ENCODE results near the gene GLMP.
A peak's percentile ranks its signal among the peaks of the same experiment; 100 is the strongest.
"Not testable (repeated sequence)": the region's sequence is repeated elsewhere in the genome, so short reads cannot be mapped to it uniquely, and the experiment has no call there.

GLMP gene

DNA sequence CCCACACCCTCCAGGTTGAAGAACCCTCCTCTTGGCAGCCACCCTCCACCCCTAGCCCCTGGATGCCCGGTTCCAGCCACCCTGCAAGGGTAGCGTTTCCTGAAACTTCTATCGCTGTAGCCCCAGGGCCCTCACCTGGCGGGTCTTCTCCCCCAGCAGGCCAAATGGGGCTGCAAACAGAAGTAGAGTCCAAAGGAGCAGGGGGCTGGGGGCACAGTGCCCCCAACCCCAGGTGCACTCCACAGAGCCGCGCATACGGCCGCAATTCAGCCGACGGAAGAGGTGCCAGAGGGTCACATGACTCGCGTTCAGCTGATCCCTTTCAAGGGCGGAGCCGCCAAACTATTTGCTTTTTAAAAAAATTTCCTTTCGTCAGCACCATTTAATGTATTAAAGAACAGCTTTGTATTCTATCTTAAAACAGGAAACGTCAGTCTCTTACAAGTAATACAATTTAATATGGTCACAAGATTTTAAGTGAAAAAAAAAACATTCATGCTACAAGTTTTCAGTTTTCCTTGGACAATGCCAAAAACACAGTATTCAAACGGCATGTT, at the start of gene GLMP:
TSS of gene GLMP (minus strand) at position 289 of the 557 bp plus-strand sequence. CDS start at position 255, 34 bp downstream.
- Histone ChIP-seq H3K4me3 (ENCODE audit: low read length) (peak within 1 kb of the TSS; percentile 91), H3K27ac (ENCODE audit: low read depth, low read length) (peak within 1 kb of the TSS; percentile 67), H3K9ac (ENCODE audit: low read length) (peak within 1 kb of the TSS; percentile 88), H3K4me1 (ENCODE audit: control insufficient read depth, insufficient read depth, low read length) (peaks cover 11% of the 10 kb centered on the region), H3K36me3 (ENCODE audit: control insufficient read depth, insufficient read depth, low read length) (no peaks in the 10 kb centered on the region), H3K27me3 (ENCODE audit: control insufficient read depth, insufficient read depth, low read length) (no peaks in the 10 kb centered on the region)

- Histone ChIP-seq H3K4me3 (ENCODE audit: low read length) (no peak overlapping the region), H3K36me3 (ENCODE audit: control insufficient read depth, insufficient read depth, low read length) (no peaks in the 10 kb centered on the region), H3K27ac (ENCODE audit: low read depth, low read length) (no peak overlapping the region), H3K27me3 (ENCODE audit: control insufficient read depth, insufficient read depth, low read length) (no peaks in the 10 kb centered on the region), H3K4me1 (ENCODE audit: control insufficient read depth, insufficient read depth, low read length) (no peaks in the 10 kb centered on the region), H3K9ac (ENCODE audit: low read length) (no peak overlapping the region)
These were observed 48.9 kb upstream of the GLMP start for GRCh38 chr1:156344409-156344808.

DNA sequence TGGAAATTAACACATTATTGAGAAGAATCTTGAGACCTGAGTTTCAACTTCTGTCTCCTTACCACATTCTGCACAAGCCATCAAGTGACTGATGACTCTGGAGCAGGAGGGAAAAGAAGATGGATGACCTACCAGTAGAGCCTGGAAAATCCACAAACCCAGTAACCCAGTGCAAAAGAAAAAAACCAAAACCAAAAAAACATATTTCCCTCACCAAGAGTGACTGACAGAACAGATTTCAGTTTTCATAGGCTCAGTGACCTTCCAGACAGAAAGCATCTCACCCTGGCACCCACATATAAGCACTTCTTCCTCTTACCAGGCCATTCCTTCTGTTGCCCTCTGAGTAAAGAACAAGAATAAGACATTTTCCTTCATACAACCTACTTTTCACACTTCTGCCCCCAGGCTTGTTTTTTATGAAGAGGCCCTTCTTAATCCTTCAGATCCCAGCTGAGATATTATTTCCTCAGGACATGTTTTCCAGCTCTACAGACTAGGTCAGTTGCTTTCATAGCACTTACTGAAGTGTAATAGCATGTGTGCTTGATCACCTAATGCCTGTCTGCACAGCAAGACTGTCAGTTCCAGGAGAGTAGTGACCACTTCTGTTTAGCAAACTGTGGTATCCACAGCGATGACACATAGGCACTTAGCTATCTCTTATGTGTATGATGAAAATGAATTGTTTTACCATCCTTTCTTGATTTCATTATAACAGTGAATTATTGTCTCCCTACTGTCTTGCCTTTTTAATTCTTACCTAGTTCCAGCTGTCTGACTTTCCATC, 46.9 kb upstream of the GLMP start:
- no peaks in the 10 kb centered on the region for H3K27me3 ChIP-seq (ENCODE audit: control insufficient read depth, insufficient read depth, low read length)
- H3K36me3 ChIP-seq (ENCODE audit: control insufficient read depth, insufficient read depth, low read length): no peaks in the 10 kb centered on the region
- H3K4me3 ChIP-seq (ENCODE audit: low read length): no peak overlapping the region
- H3K27ac ChIP-seq (ENCODE audit: low read depth, low read length): no peak overlapping the region
- no peaks in the 10 kb centered on the region for H3K4me1 ChIP-seq (ENCODE audit: control insufficient read depth, insufficient read depth, low read length)
- no peak overlapping the region for H3K9ac ChIP-seq (ENCODE audit: low read length)

DNA sequence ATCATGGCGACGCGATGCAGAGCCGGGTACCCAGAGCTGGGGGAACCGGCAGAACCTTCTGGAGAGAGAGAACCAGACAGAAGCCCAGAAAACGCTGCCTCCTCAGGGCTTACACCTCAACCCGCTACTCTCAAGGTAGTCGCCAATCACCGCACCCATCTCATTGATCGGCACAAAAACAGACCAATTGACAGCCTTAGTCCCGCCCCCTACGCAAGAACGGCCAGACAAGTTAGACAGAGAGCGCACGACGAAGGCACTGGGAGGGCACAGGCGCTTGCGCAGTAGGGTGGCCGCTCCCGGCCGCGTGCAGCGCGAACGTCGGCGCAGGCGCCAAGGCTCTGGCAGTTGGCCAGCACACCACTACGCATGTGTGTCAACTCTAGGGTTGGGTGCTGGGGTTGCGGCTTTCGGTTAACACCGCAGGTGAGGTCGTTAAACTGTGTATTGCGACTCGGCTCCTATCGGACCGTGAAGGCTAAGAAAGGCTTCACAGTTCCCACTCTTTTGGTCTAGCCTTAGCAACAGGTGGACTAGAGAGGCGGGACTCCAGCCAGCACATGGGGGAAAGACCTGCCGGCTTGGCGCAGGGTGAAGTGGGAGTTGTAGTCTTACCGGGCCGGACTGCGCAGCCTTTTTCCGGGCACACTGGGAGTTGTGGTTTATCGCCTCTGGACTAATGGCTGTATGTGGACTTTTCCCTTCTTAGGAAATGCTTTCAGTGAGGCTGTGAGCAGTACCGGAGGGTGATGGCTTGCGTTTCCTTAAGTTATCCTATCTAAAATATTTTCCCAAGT, 42.9 kb upstream of the GLMP start, which contains the start of the genes CCT3 and TSACC:
TSS of gene CCT3 (minus strand) at position 113 of the 797 bp plus-strand sequence. CDS start at position 5, 108 bp downstream.
TSS of gene TSACC (plus strand) at position 347 of the 797 bp plus-strand sequence. CDS start 1,232 bp downstream, outside the sequence.
- Histone ChIP-seq H3K36me3 (ENCODE audit: control insufficient read depth, insufficient read depth, low read length) (peaks cover 7% of the 10 kb centered on the region), H3K27ac (ENCODE audit: low read depth, low read length) (peak within 1 kb of the TSS; percentile 74), H3K4me3 (ENCODE audit: low read length) (peak within 1 kb of the TSS; percentile 100), H3K4me1 (ENCODE audit: control insufficient read depth, insufficient read depth, low read length) (peaks cover 8% of the 10 kb centered on the region), H3K9ac (ENCODE audit: low read length) (peak within 1 kb of the TSS; percentile 82), H3K27me3 (ENCODE audit: control insufficient read depth, insufficient read depth, low read length) (no peaks in the 10 kb centered on the region)

DNA sequence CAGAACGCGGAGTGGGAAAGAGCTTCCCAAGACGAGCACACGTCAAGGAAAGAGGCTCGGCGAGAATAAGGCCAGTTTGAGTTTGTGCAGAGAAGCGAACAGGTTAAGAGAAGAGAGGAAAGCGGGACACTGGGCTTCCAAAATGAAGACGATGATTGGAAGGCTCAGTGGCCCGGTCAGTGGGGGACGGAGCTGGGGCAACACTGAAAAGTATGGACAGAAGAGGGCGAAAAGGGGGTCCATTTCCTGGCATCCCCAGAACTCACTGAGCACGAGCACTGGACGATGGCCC, 42.4 kb upstream of the GLMP start:
- Histone ChIP-seq H3K27me3 (ENCODE audit: control insufficient read depth, insufficient read depth, low read length) (no peaks in the 10 kb centered on the region), H3K9ac (ENCODE audit: low read length) (peak overlapping the region; percentile 82), H3K36me3 (ENCODE audit: control insufficient read depth, insufficient read depth, low read length) (peaks cover 8% of the 10 kb centered on the region), H3K27ac (ENCODE audit: low read depth, low read length) (peak overlapping the region; percentile 38), H3K4me1 (ENCODE audit: control insufficient read depth, insufficient read depth, low read length) (peaks cover 8% of the 10 kb centered on the region), H3K4me3 (ENCODE audit: low read length) (peak overlapping the region; percentile 100)

DNA sequence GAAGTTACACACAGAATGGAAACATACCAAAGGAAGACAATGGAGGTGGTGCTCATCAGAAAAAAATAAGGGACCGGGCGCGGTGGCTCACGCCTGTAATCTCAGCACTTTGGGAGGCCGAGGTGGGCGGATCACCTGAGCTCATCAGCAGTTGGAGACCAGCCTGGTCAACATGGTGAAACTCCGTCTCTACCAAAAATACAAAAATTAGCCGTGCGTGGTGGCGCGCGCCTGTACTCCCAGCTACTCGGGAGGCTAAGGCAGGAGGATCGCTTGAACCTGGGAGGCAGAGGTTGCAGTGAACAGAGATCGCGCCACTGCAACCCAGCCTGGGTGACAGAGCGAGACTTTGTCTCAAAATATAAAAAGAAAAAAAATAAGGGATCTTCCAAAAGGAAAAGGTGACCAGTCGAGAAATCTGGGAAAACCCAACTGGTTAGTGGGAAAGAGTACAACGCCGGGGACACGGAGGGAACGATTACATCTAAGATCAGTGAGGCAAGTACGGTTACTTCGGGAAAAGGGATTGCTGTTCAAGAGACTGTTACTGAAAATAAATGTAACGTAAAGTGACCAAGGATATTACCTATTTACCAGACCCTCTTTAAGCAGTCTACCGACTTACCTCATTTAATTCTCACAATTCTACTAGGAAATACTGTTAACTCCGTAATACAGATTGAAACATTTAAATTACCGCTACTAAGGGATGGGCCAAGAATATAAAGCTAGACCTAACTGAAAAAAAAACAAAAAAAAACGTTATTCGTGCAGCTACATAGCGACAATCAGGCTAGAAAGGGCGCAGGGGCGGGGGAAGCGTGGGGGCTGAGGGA, 41.8 kb upstream of the GLMP start:
- peak overlapping the region; percentile 38 for H3K27ac ChIP-seq (ENCODE audit: low read depth, low read length)
- peaks cover 13% of the 10 kb centered on the region for H3K36me3 ChIP-seq (ENCODE audit: control insufficient read depth, insufficient read depth, low read length)
- H3K27me3 ChIP-seq (ENCODE audit: control insufficient read depth, insufficient read depth, low read length): no peaks in the 10 kb centered on the region
- H3K4me1 ChIP-seq (ENCODE audit: control insufficient read depth, insufficient read depth, low read length): peaks cover 8% of the 10 kb centered on the region
- H3K9ac ChIP-seq (ENCODE audit: low read length): peak overlapping the region; percentile 82
- peak overlapping the region; percentile 100 for H3K4me3 ChIP-seq (ENCODE audit: low read length)

DNA sequence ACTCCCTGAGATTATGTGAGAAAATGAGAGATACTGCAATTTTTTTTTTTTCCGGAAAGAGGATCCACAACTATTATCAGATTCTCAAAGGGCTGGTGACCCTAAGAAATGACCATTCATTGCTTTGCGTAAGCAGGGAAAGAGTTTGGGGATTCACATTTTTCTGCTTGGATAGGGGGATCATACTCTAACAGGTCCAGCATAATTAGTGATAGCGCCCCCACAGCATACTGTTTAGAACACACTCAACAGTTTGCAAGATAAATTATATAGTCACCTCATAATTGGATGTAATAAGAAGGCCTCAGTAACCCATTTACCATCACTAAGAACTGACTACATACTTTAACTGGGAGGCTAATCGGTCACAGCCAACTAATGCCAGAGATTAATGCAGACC, 40.8 kb upstream of the GLMP start:
- H3K4me3 ChIP-seq (ENCODE audit: low read length): no peak overlapping the region
- no peak overlapping the region for H3K27ac ChIP-seq (ENCODE audit: low read depth, low read length)
- H3K36me3 ChIP-seq (ENCODE audit: control insufficient read depth, insufficient read depth, low read length): peaks cover 13% of the 10 kb centered on the region
- H3K27me3 ChIP-seq (ENCODE audit: control insufficient read depth, insufficient read depth, low read length): no peaks in the 10 kb centered on the region
- H3K9ac ChIP-seq (ENCODE audit: low read length): no peak overlapping the region
- peaks cover 8% of the 10 kb centered on the region for H3K4me1 ChIP-seq (ENCODE audit: control insufficient read depth, insufficient read depth, low read length)

- not testable (repeated sequence) for H3K27me3 ChIP-seq (ENCODE audit: control insufficient read depth, insufficient read depth, low read length); H3K4me1 ChIP-seq (ENCODE audit: control insufficient read depth, insufficient read depth, low read length); H3K4me3 ChIP-seq (ENCODE audit: low read length); H3K9ac ChIP-seq (ENCODE audit: low read length); H3K27ac ChIP-seq (ENCODE audit: low read depth, low read length)
- peaks cover 38% of the 10 kb centered on the region for H3K36me3 ChIP-seq (ENCODE audit: control insufficient read depth, insufficient read depth, low read length)
These were observed 27.7 kb upstream of the GLMP start for GRCh38 chr1:156323179-156323578.

- Histone ChIP-seq H3K4me3 (ENCODE audit: low read length) (no peak overlapping the region), H3K36me3 (ENCODE audit: control insufficient read depth, insufficient read depth, low read length) (peaks cover 52% of the 10 kb centered on the region), H3K4me1 (ENCODE audit: control insufficient read depth, insufficient read depth, low read length) (no peaks in the 10 kb centered on the region), H3K9ac (ENCODE audit: low read length) (no peak overlapping the region), H3K27ac (ENCODE audit: low read depth, low read length) (no peak overlapping the region), H3K27me3 (ENCODE audit: control insufficient read depth, insufficient read depth, low read length) (no peaks in the 10 kb centered on the region)
These were observed 25.1 kb upstream of the GLMP start for GRCh38 chr1:156320560-156320959.

- Histone ChIP-seq H3K4me1 (ENCODE audit: control insufficient read depth, insufficient read depth, low read length) (no peaks in the 10 kb centered on the region), H3K36me3 (ENCODE audit: control insufficient read depth, insufficient read depth, low read length) (peaks cover 50% of the 10 kb centered on the region), H3K9ac (ENCODE audit: low read length) (no peak overlapping the region), H3K27me3 (ENCODE audit: control insufficient read depth, insufficient read depth, low read length) (no peaks in the 10 kb centered on the region), H3K4me3 (ENCODE audit: low read length) (no peak overlapping the region), H3K27ac (ENCODE audit: low read depth, low read length) (no peak overlapping the region)
These were observed 24.2 kb upstream of the GLMP start for GRCh38 chr1:156319664-156320063.

GRCh38 chr1:156316909-156317308, 21.4 kb upstream of the GLMP start:
- no peaks in the 10 kb centered on the region for H3K4me1 ChIP-seq (ENCODE audit: control insufficient read depth, insufficient read depth, low read length)
- no peak overlapping the region for H3K27ac ChIP-seq (ENCODE audit: low read depth, low read length)
- H3K4me3 ChIP-seq (ENCODE audit: low read length): no peak overlapping the region
- no peaks in the 10 kb centered on the region for H3K27me3 ChIP-seq (ENCODE audit: control insufficient read depth, insufficient read depth, low read length)
- no peak overlapping the region for H3K9ac ChIP-seq (ENCODE audit: low read length)
- peaks cover 49% of the 10 kb centered on the region for H3K36me3 ChIP-seq (ENCODE audit: control insufficient read depth, insufficient read depth, low read length)

- no peaks in the 10 kb centered on the region for H3K27me3 ChIP-seq (ENCODE audit: control insufficient read depth, insufficient read depth, low read length)
- no peak overlapping the region for H3K9ac ChIP-seq (ENCODE audit: low read length)
- no peaks in the 10 kb centered on the region for H3K4me1 ChIP-seq (ENCODE audit: control insufficient read depth, insufficient read depth, low read length)
- no peak overlapping the region for H3K4me3 ChIP-seq (ENCODE audit: low read length)
- no peak overlapping the region for H3K27ac ChIP-seq (ENCODE audit: low read depth, low read length)
- peaks cover 30% of the 10 kb centered on the region for H3K36me3 ChIP-seq (ENCODE audit: control insufficient read depth, insufficient read depth, low read length)
These were observed 15.5 kb upstream of the GLMP start for GRCh38 chr1:156310962-156311361.

Data from rectal smooth muscle tissue (tissue), 1 donor.